ENCODE data around the gene FYN.
A peak's percentile ranks its signal among the peaks of the same experiment; 100 is the strongest.

Gene FYN

GRCh38 chr6:111673937-111674336, 199.3 kb downstream of the FYN start:
- DNase-seq (ENCODE audit: low read depth): no peak
- no peak overlapping the region for H3K4me3 ChIP-seq (ENCODE audit: low read depth, low read length)
- TF ChIP-seq, protein P1, sequence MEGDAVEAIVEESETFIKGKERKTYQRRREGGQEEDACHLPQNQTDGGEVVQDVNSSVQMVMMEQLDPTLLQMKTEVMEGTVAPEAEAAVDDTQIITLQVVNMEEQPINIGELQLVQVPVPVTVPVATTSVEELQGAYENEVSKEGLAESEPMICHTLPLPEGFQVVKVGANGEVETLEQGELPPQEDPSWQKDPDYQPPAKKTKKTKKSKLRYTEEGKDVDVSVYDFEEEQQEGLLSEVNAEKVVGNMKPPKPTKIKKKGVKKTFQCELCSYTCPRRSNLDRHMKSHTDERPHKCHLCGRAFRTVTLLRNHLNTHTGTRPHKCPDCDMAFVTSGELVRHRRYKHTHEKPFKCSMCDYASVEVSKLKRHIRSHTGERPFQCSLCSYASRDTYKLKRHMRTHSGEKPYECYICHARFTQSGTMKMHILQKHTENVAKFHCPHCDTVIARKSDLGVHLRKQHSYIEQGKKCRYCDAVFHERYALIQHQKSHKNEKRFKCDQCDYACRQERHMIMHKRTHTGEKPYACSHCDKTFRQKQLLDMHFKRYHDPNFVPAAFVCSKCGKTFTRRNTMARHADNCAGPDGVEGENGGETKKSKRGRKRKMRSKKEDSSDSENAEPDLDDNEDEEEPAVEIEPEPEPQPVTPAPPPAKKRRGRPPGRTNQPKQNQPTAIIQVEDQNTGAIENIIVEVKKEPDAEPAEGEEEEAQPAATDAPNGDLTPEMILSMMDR (IDR thresholded peaks at IDR 0.05; ENCODE audit: insufficient read depth, low read depth, low read length, missing control alignments): no peak

- TF ChIP-seq, protein P1 (IDR thresholded peaks at IDR 0.05; ENCODE audit: insufficient read depth, low read depth, low read length, missing control alignments): no peak
- no peak for DNase-seq (ENCODE audit: low read depth)
- no peak overlapping the region for H3K4me3 ChIP-seq (ENCODE audit: low read depth, low read length)
These were observed 199.7 kb downstream of the FYN start for GRCh38 chr6:111673532-111673931.

DNA sequence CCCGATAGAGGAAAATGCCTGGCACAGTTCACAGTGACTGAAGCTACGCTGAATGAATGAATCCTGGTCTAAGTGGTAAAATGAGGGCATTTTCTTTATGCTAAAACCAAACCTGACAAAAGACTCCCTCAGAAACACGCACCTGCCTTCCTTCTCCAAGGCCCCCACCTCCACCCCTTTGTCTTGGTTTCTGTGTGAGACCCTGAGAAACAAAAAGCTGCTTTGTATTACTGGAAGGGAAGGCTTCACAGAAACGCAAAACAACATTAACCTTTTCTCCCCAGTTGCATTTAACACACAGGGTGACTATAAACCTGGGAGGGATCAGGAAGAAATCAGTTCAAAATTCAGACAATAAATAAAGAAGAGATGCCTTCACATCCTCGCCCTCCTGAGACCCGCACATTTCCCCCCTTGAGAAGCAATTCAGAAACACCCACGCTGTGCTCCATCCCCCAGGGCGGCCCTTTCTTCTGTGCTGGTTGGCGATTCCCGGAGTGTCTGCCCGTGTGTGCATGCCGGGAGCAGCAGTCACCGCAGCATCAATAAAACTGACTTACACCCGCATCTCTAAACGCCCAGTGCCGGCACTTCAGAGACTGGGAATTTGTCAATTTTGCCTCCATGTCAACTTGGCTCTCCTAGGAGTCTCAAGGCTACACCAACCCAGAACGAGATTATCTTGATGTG, 200.3 kb downstream of the FYN start:
- TF ChIP-seq, protein P1 (IDR thresholded peaks at IDR 0.05; ENCODE audit: insufficient read depth, low read depth, low read length, missing control alignments): no peak

GRCh38 chr6:111669326-111669725, 203.9 kb downstream of the FYN start:
- TF ChIP-seq, protein P1 (IDR thresholded peaks at IDR 0.05; ENCODE audit: insufficient read depth, low read depth, low read length, missing control alignments): no peak
- DNase-seq (ENCODE audit: low read depth): no peak
- H3K4me3 ChIP-seq (ENCODE audit: low read depth, low read length): no peak overlapping the region

More for the DNA sequence above, 200.3 kb downstream of the FYN start:
- no peak for DNase-seq (ENCODE audit: low read depth)
- no peak overlapping the region for H3K4me3 ChIP-seq (ENCODE audit: low read depth, low read length)

- DNase-seq (ENCODE audit: low read depth): no peak
- no peak overlapping the region for H3K4me3 ChIP-seq (ENCODE audit: low read depth, low read length)
- TF ChIP-seq, protein P1 (IDR thresholded peaks at IDR 0.05; ENCODE audit: insufficient read depth, low read depth, low read length, missing control alignments): peak; percentile 24
These were observed 204.8 kb downstream of the FYN start for GRCh38 chr6:111668410-111668809.

DNA sequence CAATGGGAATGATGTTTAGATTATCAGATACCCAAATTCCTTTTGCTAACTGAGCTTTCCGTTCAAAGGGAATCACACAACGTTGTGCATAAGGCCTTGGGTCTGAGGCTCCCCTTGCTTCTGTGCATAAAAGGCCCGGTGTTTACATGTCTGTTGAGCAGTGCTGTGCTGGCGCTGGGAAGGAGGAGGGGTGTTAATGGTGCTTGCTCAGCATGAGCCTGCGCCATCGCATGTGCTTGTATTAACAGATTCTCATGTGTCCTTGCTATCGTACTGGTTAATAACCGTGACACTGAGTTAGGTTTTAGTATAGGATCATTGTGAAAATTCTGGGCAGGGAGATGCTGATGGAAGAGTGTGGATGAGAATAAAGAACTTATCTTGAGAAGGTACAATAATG, 205.3 kb downstream of the FYN start:
- TF ChIP-seq, protein P1 (IDR thresholded peaks at IDR 0.05; ENCODE audit: insufficient read depth, low read depth, low read length, missing control alignments): no peak
- H3K4me3 ChIP-seq (ENCODE audit: low read depth, low read length): no peak overlapping the region
- DNase-seq (ENCODE audit: low read depth): no peak

- TF ChIP-seq, protein P1 (IDR thresholded peaks at IDR 0.05; ENCODE audit: insufficient read depth, low read depth, low read length, missing control alignments): no peak
- no peak for DNase-seq (ENCODE audit: low read depth)
- no peak overlapping the region for H3K4me3 ChIP-seq (ENCODE audit: low read depth, low read length)
These were observed 206.4 kb downstream of the FYN start for GRCh38 chr6:111666847-111667246.
